ENCODE results near the gene EIF4EBP3.

- TF ChIP-seq CTCF (IDR thresholded peaks at IDR 0.05) (no peak), EZH2 (IDR thresholded peaks at IDR 0.05; ENCODE audit: borderline replicate concordance, insufficient read depth, low read depth, low read length, poor library complexity, severe bottlenecking) (no peak)
Measured at GRCh38 chr5:140563596-140563995, 16.1 kb downstream of the EIF4EBP3 start.

All from B cell (primary cell).